PC-9 (cell line): ENCODE measurements around the gene CAPN10. TPM values are rescaled to one million over a fixed set of nuclear protein-coding genes. Genes with fewer than 3 reads are reported as not detected.

Experiments used
- BruUV-seq: library from RNA; stranded (reverse); fragments of 400-500 nt; replicated peaks from 2 replicates; lab custom pipeline; 2021; lab: Mats Ljungman, UMichigan
- CTCF ChIA-PET: fragments of 300-600 bp; sonication (Branson Sonifier 250); formaldehyde crosslinking; loops from one replicate; lab custom pipeline; 2022; ENCODE audit warnings: antibody characterized with exemption; lab: Charles Lee
- POLR2A ChIA-PET: fragments of 300-600 bp; sonication (Branson Sonifier 250); formaldehyde crosslinking; loops from one replicate; lab custom pipeline; 2022; ENCODE audit warnings: antibody characterized with exemption; ENCODE audit not compliant: unreplicated experiment; lab: Charles Lee
- DNase-seq, 2 experiments: peaks; one replicate each; pipeline versions ENCODE4 v3.0.0 to v3.0.0-alpha.2; 2015 to 2022; ENCODE audit warnings: mixed read lengths in 1 of 2
- H2AFZ ChIP-seq: fragments of 200-600 bp; sonication (generic); 2 replicates; pipeline ENCODE4 v1.8.1; 2017; ENCODE audit warnings: antibody characterized with exemption
- H3F3A ChIP-seq: fragments of 200-600 bp; sonication (generic); 2 replicates; pipeline ENCODE4 v1.8.1; 2017; ENCODE audit warnings: antibody characterized with exemption, mild to moderate bottlenecking, low read depth; ENCODE audit not compliant: insufficient read depth
- H3K27ac ChIP-seq: fragments of 200-600 bp; sonication (generic); 2 replicates; pipeline ENCODE4 v1.6.1; 2016; ENCODE audit warnings: mixed run types
- H3K27me3 ChIP-seq: fragments of 200-600 bp; sonication (generic); 2 replicates; pipeline ENCODE4 v1.6.1; 2016; ENCODE audit warnings: low read depth, mixed run types; ENCODE audit not compliant: insufficient read depth
- H3K36me3 ChIP-seq: fragments of 200-600 bp; sonication (generic); 2 replicates; pipeline ENCODE4 v1.6.1; 2016; ENCODE audit warnings: low read depth, mixed run types
- H3K4me1 ChIP-seq: fragments of 200-600 bp; sonication (generic); replicated peaks from 2 replicates; pipeline ENCODE4 v1.6.1; 2016; ENCODE audit warnings: mixed run types; ENCODE audit not compliant: insufficient read depth
- H3K4me2 ChIP-seq: fragments of 200-600 bp; sonication (generic); 2 replicates; pipeline ENCODE4 v1.6.1; 2017; ENCODE audit warnings: mixed run types
- H3K4me3 ChIP-seq: fragments of 200-600 bp; sonication (generic); 2 replicates; pipeline ENCODE4 v1.6.1; 2016; ENCODE audit warnings: mixed run types
- H3K79me2 ChIP-seq: fragments of 200-600 bp; sonication (generic); 2 replicates; pipeline ENCODE4 v1.6.1; 2017; ENCODE audit warnings: low read depth, mixed run types
- H3K9me2 ChIP-seq: fragments of 200-600 bp; sonication (generic); 2 replicates; pipeline ENCODE4 v1.8.1; 2017; ENCODE audit warnings: mild to moderate bottlenecking; ENCODE audit not compliant: insufficient read depth
- H3K9me3 ChIP-seq: fragments of 200-600 bp; sonication (generic); 2 replicates; pipeline ENCODE4 v1.8.1; 2016; ENCODE audit warnings: low read depth; ENCODE audit not compliant: insufficient read depth
- H4K20me1 ChIP-seq: fragments of 200-600 bp; sonication (generic); 2 replicates; pipeline ENCODE4 v1.8.1; 2017; ENCODE audit not compliant: insufficient read depth
- CTCF ChIP-seq: fragments of 200-600 bp; sonication (generic); conservative IDR thresholded peaks from 2 replicates; pipeline ENCODE4 v1.6.1; 2017; ENCODE audit warnings: mixed run types, antibody characterized with exemption, mild to moderate bottlenecking, moderate library complexity
- EZH2 ChIP-seq: fragments of 200-600 bp; sonication (generic); IDR thresholded peaks from 2 replicates; pipeline ENCODE4 v1.8.0; 2017; ENCODE audit warnings: antibody characterized with exemption, low read depth
- intact Hi-C: fragments of 100-400 bp; cut with micrococcal nuclease; formaldehyde crosslinking; loops from one replicate; pipeline ENCODE4 v1.10.0; 2022; ENCODE audit not compliant: unreplicated experiment
- total RNA-seq: library from RNA; stranded (reverse); gene quantifications from 2 replicates; pipeline ENCODE4 v1.2.3, GENCODE V29; 2021

The CAPN10 gene
- total RNA-seq, 1 experiment from 2014 or later, result 49.8 TPM

DNA sequence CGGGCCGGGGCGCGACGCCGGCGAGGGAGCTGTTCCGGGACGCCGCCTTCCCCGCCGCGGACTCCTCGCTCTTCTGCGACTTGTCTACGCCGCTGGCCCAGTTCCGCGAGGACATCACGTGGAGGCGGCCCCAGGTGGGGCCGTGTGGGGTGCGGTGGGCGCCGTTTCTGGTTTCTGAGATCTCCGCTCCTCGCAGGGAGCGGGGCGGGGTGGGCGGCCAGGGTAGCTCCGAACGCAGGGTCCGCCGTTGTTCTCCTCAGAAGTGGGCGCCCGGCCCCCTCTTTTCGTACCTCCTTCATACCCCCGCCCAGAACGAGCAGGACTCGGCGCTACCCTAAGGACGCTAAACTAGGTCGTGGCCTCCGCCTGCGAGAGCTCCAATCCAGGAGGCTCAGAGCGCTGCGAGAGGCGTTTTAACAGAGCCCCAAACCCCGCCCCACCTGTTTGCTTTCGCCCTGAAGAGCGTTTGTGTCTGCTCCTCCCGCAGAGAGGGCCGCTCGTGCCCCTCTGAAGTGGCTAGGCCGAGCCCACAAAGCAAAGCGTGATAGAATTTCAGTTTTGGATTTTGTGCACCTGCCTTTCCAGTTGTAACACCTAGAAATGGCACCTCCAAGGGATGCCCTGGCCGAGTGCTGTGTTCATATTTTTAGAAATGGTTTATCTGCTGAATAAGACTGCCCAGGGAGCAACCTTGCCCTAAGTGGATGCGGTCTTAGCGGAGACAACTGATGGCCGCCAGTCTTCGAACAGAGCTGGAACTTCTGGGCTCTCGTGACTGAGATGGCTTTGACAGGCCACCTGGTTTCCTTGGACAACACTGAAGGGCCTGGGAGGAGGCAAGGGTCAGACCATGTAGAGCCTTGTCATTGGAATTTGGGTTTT, 626 bp downstream of the CAPN10 start:
- H3F3A ChIP-seq, result peaks cover 19% of the 10 kb centered on the region; the same call in 1 of the 2 replicates
- TF ChIP-seq CTCF (no peak), EZH2 (no peak)
- no peaks in the 10 kb centered on the region for H3K36me3 ChIP-seq
- H3K27me3 ChIP-seq, result no peaks in the 10 kb centered on the region
- ChIA-PET CTCF (interaction anchor here (0.6 to 2.4 kb wide), 4 partner anchors 17 to 73 kb away, joined by 5 to 22 read pairs (median 10); no protein-coding TSS in a partner anchor), POLR2A (interaction anchor here (0.6 to 2.4 kb wide), 7 partner anchors 21 to 1050 kb away, joined by 3 to 48 read pairs (median 7); partner anchors contain the start of genes DUSP28 and THAP4)
- H4K20me1 ChIP-seq, result peaks cover 22% of the 10 kb centered on the region
- H3K4me1 ChIP-seq, result peaks cover 32% of the 10 kb centered on the region
- intact Hi-C loops, result loop anchor here (1.0 kb wide), 1 partner anchor 26 kb away; no protein-coding TSS in a partner anchor
- H3K27ac ChIP-seq, result no peak overlapping the region
- no peaks in the 10 kb centered on the region for H3K9me3 ChIP-seq
- peaks cover 73% of the 10 kb centered on the region for H3K79me2 ChIP-seq
- DNase-seq, result peak; percentile 57 to 62
- peak overlapping the region; percentile 83 for H3K4me3 ChIP-seq
- H2AFZ ChIP-seq, result peak overlapping the region; percentile 94
- peak overlapping the region; percentile 97 for H3K4me2 ChIP-seq
- BruUV-seq, result TSS peak; percentile 52
- no peaks in the 10 kb centered on the region for H3K9me2 ChIP-seq

GRCh38 chr2:240588006-240588655, 1.6 kb downstream of the CAPN10 start:
- Histone ChIP-seq H3K4me3 (peak overlapping the region; percentile 83), H3K4me1 (peaks cover 28% of the 10 kb centered on the region), H3K27ac (no peak overlapping the region), H3K79me2 (peaks cover 64% of the 10 kb centered on the region), H2AFZ (no peak overlapping the region), H3K36me3 (no peaks in the 10 kb centered on the region), H3K9me3 (no peaks in the 10 kb centered on the region), H3F3A (peaks cover 14% of the 10 kb centered on the region; the same call in 1 of the 2 replicates), H3K9me2 (no peaks in the 10 kb centered on the region), H3K27me3 (no peaks in the 10 kb centered on the region), H4K20me1 (peaks cover 22% of the 10 kb centered on the region), H3K4me2 (peak overlapping the region; percentile 97)
- ChIA-PET CTCF (interaction anchor here (0.6 to 2.4 kb wide), 4 partner anchors 8 to 843 kb away, joined by 3 to 22 read pairs (median 8); no protein-coding TSS in a partner anchor), POLR2A (interaction anchor here (0.6 to 0.7 kb wide), 2 partner anchors 171 to 1049 kb away, joined by 3 to 4 read pairs; partner anchors contain the start of gene THAP4)
- no peak for DNase-seq
- intact Hi-C loops, result no loop called here
- BruUV-seq, result no TSS peak
- TF ChIP-seq CTCF (no peak), EZH2 (no peak)

DNA sequence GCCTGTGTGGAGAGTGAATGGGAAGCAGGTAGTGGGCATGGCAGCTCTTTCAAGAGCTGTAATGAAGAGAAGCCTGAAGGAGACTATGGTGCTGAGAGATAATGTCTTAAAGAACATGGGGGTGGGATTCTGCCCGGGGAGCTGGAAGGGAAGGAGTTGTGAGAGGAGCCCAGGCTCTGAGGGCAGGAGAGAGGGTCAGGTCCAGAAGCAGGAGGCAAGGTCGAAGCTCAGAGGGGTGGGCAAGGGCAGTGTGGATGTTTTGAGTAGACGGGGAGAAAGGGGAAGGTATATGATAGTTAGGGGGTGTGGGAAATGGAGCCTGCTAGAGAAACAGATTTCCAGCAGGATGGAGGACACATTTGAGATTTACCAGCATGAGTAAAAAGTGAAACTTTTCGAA, 2.1 kb downstream of the CAPN10 start:
- ChIA-PET POLR2A (no interaction called here), CTCF (interaction anchor here (0.6 kb wide), 1 partner anchor 9 kb away, joined by 3 read pairs; no protein-coding TSS in a partner anchor)
- no peak overlapping the region for H2AFZ ChIP-seq
- H3K27ac ChIP-seq, result no peak overlapping the region
- intact Hi-C loops, result no loop called here
- H3K4me2 ChIP-seq, result peak overlapping the region; percentile 97
- peaks cover 58% of the 10 kb centered on the region for H3K79me2 ChIP-seq
- no peak for DNase-seq
- no peaks in the 10 kb centered on the region for H3K27me3 ChIP-seq
- peaks cover 11% of the 10 kb centered on the region; the same call in 1 of the 2 replicates for H3F3A ChIP-seq
- no peaks in the 10 kb centered on the region for H3K9me3 ChIP-seq
- H4K20me1 ChIP-seq, result peaks cover 22% of the 10 kb centered on the region
- no TSS peak for BruUV-seq
- no peak overlapping the region for H3K4me3 ChIP-seq
- no peaks in the 10 kb centered on the region for H3K9me2 ChIP-seq
- H3K4me1 ChIP-seq, result peaks cover 28% of the 10 kb centered on the region
- TF ChIP-seq EZH2 (no peak), CTCF (no peak)
- no peaks in the 10 kb centered on the region for H3K36me3 ChIP-seq
